Esophagus squamous epithelium (tissue), 5 donors: Measurements from ENCODE around the gene POT1. TPM values are rescaled to one million over a fixed set of nuclear protein-coding genes. Genes with fewer than 3 reads are reported as not detected.

Experiments
- DNase-seq: peaks from one replicate; lab custom pipeline; 2025; lab: John Stamatoyannopoulos, UW
- H3K27ac ChIP-seq, 4 donors: fragments of 200-600 bp; sonication (generic); one replicate each; pipeline ENCODE4 v1.5.1; 2016 to 2019; ENCODE audit warnings: mild to moderate bottlenecking in 1 of 4
- H3K27me3 ChIP-seq, 4 donors: fragments of 200-600 bp; sonication (generic); 1 replicate in 3 of 4; 2 replicates in 1 of 4; pipeline versions ENCODE4 v1.5.1 to v1.6.0; 2017 to 2021; ENCODE audit warnings: antibody characterized with exemption in 1 of 4
- H3K36me3 ChIP-seq, 3 donors: fragments of 200-600 bp; sonication (generic); one replicate each; pipeline ENCODE4 v1.5.1; 2016 to 2019
- H3K4me1 ChIP-seq, 3 donors: fragments of 200-600 bp; sonication (generic); one replicate each; pipeline ENCODE4 v1.5.1; 2017 to 2019
- H3K4me3 ChIP-seq, 4 donors: fragments of 200-600 bp; sonication (generic); 1 replicate in 3 of 4; 2 replicates in 1 of 4; pipeline ENCODE4 v1.5.1; 2016 to 2019; ENCODE audit warnings: mild to moderate bottlenecking in 2 of 4, moderate library complexity in 1 of 4
- H3K9me3 ChIP-seq, 3 donors: fragments of 200-600 bp; sonication (generic); one replicate each; pipeline ENCODE4 v1.5.1; 2016 to 2019
- CTCF ChIP-seq, 6 experiments: fragments of 450-650 bp in 4 of 6; fragments of 200-600 bp in 2 of 6; sonication (generic) in 2 of 6; IDR thresholded peaks; one replicate each; pipeline ENCODE4 v1.5.1; 2016 to 2019; ENCODE audit warnings: antibody characterized with exemption in 6 of 6, mild to moderate bottlenecking in 4 of 6, moderate library complexity in 4 of 6
- POLR2A ChIP-seq, 4 donors: fragments of 450-650 bp; IDR thresholded peaks; one replicate each; pipeline ENCODE4 v1.6.1; 2017; ENCODE audit warnings: antibody characterized with exemption in 4 of 4, mild to moderate bottlenecking in 4 of 4, moderate library complexity in 3 of 4
- WGBS, 2 donors: methylation state at CpG; one replicate each; pipeline ENCODE4 v1.1.5; 2018; 5-methylcytosine and 5-hydroxymethylcytosine counted together
- intact Hi-C: fragments of 100-400 bp; cut with DNase I; formaldehyde crosslinking; loops from one replicate; pipeline ENCODE4 v1.15.0; 2022
- total RNA-seq, 4 donors: library from RNA; depleted of rRNA; stranded (reverse); fragments of >200 nt; gene quantifications; one replicate each; pipeline ENCODE4 v1.1.0, GENCODE V29; 2016
- donor health status: DM: yes; HTN: yes; CAD: no.

The POT1 gene
- total RNA-seq, 4 donors from 2014 or later: 11.4 to 21.6 (median 13.4) TPM

GRCh38 chr7:124907490-124907889 lies 22.1 kb downstream of the POT1 start:
- DNase-seq: no peak
- H3K27ac ChIP-seq: no peak overlapping the region
- 75 to 79% methylated on average over 1 of the region's 1 CpG for WGBS, 2 donors
- H3K36me3 ChIP-seq: peaks cover 0 to 2% (median 0%) of the 10 kb centered on the region in 3 donors
- no peak for TF ChIP-seq POLR2A (IDR thresholded peaks at IDR 0.05)
- TF ChIP-seq CTCF (IDR thresholded peaks at IDR 0.05): no peak
- no peaks in the 10 kb centered on the region for H3K9me3 ChIP-seq
- no peak overlapping the region for H3K4me3 ChIP-seq
- no peaks in the 10 kb centered on the region for H3K4me1 ChIP-seq
- no peaks in the 10 kb centered on the region for H3K27me3 ChIP-seq
- intact Hi-C loops: no loop called here

GRCh38 chr7:124898531-124898930 lies 31.1 kb downstream of the POT1 start:
- peaks cover 0 to 23% (median 0%) of the 10 kb centered on the region in 3 donors for H3K36me3 ChIP-seq
- no peak for TF ChIP-seq POLR2A (IDR thresholded peaks at IDR 0.05)
- no peak for TF ChIP-seq CTCF (IDR thresholded peaks at IDR 0.05)
- no peak for DNase-seq
- intact Hi-C loops: no loop called here
- no peak overlapping the region for H3K4me3 ChIP-seq
- H3K27ac ChIP-seq: no peak overlapping the region
- H3K9me3 ChIP-seq: no peaks in the 10 kb centered on the region
- H3K27me3 ChIP-seq: no peaks in the 10 kb centered on the region
- WGBS, 2 donors: 83 to 85% methylated on average over 1 of the region's 1 CpG
- H3K4me1 ChIP-seq: no peaks in the 10 kb centered on the region

GRCh38 chr7:124896001-124896400 lies 33.6 kb downstream of the POT1 start:
- WGBS, 2 donors: 96 to 97% methylated on average over 3 of the region's 3 CpGs
- TF ChIP-seq POLR2A (IDR thresholded peaks at IDR 0.05) (no peak), CTCF (IDR thresholded peaks at IDR 0.05) (no peak)
- Histone ChIP-seq H3K4me3 (no peak overlapping the region), H3K27ac (no peak overlapping the region), H3K9me3 (no peaks in the 10 kb centered on the region), H3K27me3 (no peaks in the 10 kb centered on the region), H3K36me3 (peaks cover 0 to 32% (median 3%) of the 10 kb centered on the region in 3 donors), H3K4me1 (no peaks in the 10 kb centered on the region)
- DNase-seq: no peak
- intact Hi-C loops: no loop called here

- no peak for DNase-seq
- intact Hi-C loops: no loop called here
- Histone ChIP-seq H3K4me1 (no peaks in the 10 kb centered on the region), H3K9me3 (no peaks in the 10 kb centered on the region), H3K27ac (no peak overlapping the region), H3K36me3 (peaks cover 0 to 44% (median 4%) of the 10 kb centered on the region in 3 donors), H3K4me3 (no peak overlapping the region), H3K27me3 (no peaks in the 10 kb centered on the region)
- TF ChIP-seq POLR2A (IDR thresholded peaks at IDR 0.05): no peak
- TF ChIP-seq CTCF (IDR thresholded peaks at IDR 0.05): no peak
- 79 to 82% methylated on average over 1 of the region's 1 CpG for WGBS, 2 donors
These were observed 36.3 kb downstream of the POT1 start for GRCh38 chr7:124893140-124893827.

- Histone ChIP-seq H3K9me3 (no peaks in the 10 kb centered on the region), H3K4me1 (no peaks in the 10 kb centered on the region), H3K27me3 (no peaks in the 10 kb centered on the region), H3K36me3 (peaks cover 0 to 34% (median 4%) of the 10 kb centered on the region in 3 donors), H3K27ac (no peak overlapping the region), H3K4me3 (no peak overlapping the region)
- intact Hi-C loops: no loop called here
- WGBS, 2 donors: 92 to 97% methylated on average over 3 of the region's 3 CpGs
- TF ChIP-seq CTCF (IDR thresholded peaks at IDR 0.05): no peak
- no peak for TF ChIP-seq POLR2A (IDR thresholded peaks at IDR 0.05)
- no peak for DNase-seq
These were observed 42.4 kb downstream of the POT1 start for GRCh38 chr7:124887247-124887646.
